GM10266 (cell line): Measurements from ENCODE around the gene PIP5K1B.
"Not testable (repeated sequence)": the region's sequence is repeated elsewhere in the genome, so short reads cannot be mapped to it uniquely, and the experiment has no call there.

Experiments used
- DNase-seq: peaks from one replicate; pipeline ENCODE4 v3.0.0; 2012; ENCODE audit errors: extremely low spot score
- TF ChIP-seq, protein P1 (sequence below): IDR thresholded peaks from 2 replicates; pipeline ENCODE4 v1.5.1; 2012; ENCODE audit warnings: mild to moderate bottlenecking, low read depth; ENCODE audit not compliant: control insufficient read depth, insufficient read depth; ENCODE audit errors: missing control alignments

Gene PIP5K1B

DNA sequence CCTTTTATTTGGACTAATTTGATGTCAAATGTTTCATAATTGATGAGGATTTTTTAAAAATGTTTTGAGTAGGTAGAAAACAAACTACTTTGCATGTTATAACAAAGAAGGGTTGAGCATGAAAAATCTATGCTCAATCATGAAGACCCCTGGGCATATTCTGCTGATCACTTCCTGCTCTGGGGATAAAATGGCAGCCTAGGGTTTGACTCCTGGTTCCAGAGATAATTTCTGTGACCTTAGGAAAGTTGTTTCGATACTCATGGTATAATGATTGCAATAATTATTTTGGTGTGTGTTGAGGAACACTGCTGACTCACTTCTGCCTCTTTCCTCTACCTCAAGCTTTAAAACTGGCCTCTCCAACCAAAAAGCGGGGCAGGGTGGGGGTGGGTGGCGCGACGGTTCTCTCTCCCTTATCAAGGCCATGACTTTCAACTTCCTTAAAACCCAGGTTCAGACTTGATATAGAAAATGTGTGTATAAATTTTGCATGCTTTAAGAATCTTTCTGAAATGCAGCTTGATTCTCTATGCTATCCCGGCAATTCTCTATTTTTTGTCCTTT lies 6.0 kb upstream of the PIP5K1B start:
- DNase-seq = no peak
- TF ChIP-seq, protein P1, sequence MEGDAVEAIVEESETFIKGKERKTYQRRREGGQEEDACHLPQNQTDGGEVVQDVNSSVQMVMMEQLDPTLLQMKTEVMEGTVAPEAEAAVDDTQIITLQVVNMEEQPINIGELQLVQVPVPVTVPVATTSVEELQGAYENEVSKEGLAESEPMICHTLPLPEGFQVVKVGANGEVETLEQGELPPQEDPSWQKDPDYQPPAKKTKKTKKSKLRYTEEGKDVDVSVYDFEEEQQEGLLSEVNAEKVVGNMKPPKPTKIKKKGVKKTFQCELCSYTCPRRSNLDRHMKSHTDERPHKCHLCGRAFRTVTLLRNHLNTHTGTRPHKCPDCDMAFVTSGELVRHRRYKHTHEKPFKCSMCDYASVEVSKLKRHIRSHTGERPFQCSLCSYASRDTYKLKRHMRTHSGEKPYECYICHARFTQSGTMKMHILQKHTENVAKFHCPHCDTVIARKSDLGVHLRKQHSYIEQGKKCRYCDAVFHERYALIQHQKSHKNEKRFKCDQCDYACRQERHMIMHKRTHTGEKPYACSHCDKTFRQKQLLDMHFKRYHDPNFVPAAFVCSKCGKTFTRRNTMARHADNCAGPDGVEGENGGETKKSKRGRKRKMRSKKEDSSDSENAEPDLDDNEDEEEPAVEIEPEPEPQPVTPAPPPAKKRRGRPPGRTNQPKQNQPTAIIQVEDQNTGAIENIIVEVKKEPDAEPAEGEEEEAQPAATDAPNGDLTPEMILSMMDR = no peak

DNA sequence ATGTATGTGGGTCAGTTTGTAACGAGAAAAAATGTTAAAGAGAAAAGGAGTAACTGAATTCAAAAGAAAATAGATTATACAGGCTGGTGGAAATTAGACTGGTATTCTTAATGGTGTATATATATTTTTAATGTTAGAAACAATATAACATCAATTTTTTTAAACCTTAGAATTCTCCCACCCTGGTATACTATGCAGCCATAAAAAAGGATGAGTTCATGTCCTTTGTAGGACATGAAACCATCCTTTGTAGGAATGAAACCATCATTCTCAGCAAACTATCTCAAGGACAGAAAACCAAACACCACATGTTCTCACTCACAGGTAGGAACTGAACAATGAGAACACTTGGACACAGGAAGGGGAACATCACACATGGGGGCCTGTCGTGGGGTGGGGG lies 5.4 kb upstream of the PIP5K1B start:
- not testable (repeated sequence) for DNase-seq

DNA sequence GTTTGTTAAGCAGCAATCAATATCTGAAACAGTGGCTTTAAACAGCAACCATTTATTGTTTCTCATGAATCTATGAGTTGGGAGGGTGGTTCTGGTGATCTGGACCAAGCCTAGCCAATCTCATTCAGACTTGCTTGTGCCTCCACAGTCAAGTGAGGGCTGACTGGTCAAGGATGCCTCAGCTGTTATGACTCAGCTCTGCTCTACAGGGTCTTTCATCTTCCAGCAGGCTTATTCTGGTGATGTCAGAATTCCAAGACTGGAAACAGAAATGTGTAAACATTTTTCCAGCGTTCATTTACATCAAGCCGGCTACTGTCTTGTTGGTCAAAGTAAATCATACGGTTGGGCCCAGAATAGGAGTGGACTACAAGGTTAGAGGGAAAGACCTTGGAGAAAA lies 2.5 kb upstream of the PIP5K1B start:
- DNase-seq = no peak
- TF ChIP-seq, protein P1 = no peak

DNA sequence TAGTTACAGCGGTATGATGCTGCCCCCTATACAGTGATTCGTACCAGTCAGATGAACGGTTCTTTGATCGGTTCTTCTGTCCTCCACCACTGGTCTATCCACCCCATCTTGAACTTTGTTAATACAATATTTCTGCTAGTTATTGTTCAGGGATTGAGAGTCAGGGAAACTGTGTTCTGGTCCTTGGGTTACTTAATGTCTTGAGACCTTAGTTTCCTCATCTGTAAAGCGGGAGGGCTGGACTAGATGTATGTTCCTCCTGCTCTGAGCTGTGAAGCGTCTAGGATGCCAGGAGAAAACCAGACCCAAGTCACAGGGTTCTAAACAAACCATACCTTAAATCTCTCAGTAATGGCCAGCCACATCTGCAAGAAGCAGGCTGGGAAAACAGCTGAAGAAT lies 1.4 kb upstream of the PIP5K1B start:
- TF ChIP-seq, protein P1 = no peak
- no peak for DNase-seq

DNA sequence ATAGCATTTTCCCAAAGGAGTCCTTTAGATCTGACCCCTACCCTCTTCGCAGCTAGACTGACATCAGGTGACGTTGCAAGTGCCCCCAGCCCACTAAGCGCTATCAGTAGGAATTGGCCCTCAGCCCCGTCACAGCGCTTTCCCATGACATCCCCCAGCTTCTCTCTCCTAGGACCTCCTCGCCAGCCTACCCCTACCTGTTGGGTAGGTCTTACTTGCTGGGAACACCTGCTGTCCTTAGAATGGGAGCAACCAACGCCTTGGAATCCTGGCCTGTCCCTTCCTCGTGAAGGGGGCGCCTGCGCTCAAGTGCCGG lies 584 bp upstream of the PIP5K1B start:
- TF ChIP-seq, protein P1 = no peak
- peak; percentile 21 for DNase-seq

DNA sequence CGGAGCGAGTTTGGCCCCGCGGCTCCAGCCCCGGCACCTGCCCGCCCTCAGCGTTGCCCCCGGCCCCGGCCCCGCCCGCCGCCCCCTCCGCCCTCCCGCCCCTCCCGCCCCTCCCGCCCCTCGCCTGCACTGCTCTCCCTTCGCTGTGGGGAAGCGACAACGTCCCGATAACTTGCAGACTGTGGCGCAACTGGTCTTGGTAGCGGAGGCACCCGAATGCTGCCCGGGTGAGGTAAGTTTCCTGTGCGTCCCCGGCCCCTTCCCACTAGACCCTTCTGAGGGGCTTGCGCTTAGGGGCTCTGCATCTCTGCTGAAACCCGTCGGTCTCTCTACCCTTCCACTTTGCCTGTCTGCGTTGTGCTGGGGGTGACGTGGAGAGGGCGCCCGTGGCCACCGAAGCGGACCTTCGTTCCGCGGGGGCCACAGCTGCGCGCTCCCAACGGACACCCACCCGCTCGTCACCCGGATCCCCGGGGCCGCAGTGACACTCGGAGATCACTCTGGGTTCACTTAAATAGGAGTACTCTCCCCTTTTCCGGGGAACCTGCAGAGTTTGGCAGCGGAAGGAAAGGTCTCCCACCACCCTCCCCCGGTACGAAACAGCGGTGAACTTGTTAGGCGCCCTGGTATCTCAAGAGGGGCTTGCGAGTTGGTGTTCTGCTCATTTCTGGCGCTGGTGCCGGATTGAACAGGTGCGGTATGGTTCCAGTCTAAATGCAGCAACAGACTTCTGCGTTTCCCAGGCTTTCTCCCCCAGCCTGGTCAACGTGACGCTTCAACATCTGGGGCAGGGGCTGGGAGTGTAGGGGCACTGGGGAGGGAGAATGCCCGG lies 707 bp downstream of the PIP5K1B start:
- TF ChIP-seq, protein P1 = peak; percentile 54
- DNase-seq = peak; percentile 64

DNA sequence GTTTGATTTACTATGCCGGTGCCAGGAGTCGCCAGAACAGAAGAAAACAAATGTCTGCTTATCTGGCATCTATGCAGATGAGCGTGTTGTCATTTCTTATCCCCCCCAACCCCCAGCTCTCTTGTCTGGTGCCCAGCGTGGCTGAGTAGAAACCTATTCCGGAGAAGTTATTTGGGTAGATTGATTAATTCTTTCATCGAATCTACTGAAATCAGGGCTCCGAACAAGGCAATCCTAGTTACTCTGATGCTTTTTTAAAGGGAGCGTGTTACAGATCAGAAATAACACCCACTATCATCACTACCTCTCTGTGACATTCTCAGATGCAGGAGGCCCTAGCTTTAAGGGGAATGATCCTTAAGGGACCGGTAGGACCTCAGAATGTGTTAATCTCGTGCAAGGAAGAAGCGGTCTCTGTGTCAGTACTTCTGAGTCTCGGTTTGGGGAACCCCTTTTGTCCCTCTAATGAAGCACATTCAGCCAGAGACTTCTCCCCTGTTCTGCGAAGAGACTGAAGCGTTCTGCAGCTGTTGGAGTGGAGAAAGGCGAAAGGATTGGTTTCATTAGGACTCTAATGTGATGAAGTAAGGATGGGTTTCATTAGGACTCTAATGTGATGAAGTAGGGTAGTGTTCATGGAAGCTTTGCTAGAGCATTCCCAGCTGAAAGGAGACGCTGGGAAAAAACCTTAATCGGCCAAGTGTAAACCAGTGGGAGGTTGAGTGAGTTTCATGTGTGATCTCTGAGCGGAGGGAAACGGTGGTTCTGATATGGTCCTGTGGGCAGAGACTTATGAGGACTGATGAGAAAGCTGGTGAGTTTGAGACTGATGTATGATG lies 1.5 kb downstream of the PIP5K1B start:
- DNase-seq = peak; percentile 71
- TF ChIP-seq, protein P1 = no peak
